B cell (primary cell): ENCODE data around the gene TMPRSS11A.

ENCODE experiments used
- EZH2 ChIP-seq: IDR thresholded peaks from 2 replicates; pipeline ENCODE4 v1.6.1; 2012; ENCODE audit warnings: borderline replicate concordance, low read depth, mild to moderate bottlenecking, moderate library complexity, low read length; ENCODE audit not compliant: insufficient read depth, poor library complexity, severe bottlenecking
- TF ChIP-seq, protein P1 (sequence below): fragments of 200-600 bp; IDR thresholded peaks from one replicate; pipeline ENCODE4 v1.8.0; 2022; ENCODE audit warnings: antibody characterized with exemption, mild to moderate bottlenecking

DNA sequence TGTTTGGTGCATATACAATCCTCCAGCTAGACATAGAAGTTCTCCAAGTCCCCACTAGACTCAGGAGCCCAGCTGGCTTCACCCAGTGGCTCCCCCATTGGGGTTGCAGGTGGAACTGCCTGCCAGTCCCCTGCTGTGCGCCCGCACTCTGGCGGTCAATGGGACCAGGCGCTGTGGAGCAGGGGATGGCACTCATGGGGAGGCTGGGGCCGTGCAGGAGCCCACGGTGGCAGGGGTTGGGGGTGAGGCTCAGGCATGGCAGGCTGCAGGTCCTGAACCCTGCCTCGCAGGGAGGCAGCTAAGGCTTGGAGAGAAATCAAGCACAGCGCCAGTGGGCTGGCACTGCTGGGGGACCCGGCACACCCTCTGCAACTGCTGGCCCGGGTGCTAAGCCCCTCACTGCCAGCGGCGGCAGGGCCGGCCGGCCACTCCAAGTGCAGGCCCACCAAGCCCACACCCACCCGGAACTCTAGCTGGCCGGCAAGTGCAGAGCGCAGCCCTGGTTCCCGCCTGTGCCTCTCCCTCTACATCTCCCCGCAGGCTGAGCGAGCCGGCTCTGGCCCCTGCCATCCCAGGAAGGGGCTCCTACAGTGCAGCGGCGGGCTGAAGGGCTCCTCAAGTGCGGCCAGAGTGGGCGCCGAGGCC lies 66.8 kb downstream of the TMPRSS11A start:
- no peak for TF ChIP-seq EZH2
- TF ChIP-seq, protein P1, sequence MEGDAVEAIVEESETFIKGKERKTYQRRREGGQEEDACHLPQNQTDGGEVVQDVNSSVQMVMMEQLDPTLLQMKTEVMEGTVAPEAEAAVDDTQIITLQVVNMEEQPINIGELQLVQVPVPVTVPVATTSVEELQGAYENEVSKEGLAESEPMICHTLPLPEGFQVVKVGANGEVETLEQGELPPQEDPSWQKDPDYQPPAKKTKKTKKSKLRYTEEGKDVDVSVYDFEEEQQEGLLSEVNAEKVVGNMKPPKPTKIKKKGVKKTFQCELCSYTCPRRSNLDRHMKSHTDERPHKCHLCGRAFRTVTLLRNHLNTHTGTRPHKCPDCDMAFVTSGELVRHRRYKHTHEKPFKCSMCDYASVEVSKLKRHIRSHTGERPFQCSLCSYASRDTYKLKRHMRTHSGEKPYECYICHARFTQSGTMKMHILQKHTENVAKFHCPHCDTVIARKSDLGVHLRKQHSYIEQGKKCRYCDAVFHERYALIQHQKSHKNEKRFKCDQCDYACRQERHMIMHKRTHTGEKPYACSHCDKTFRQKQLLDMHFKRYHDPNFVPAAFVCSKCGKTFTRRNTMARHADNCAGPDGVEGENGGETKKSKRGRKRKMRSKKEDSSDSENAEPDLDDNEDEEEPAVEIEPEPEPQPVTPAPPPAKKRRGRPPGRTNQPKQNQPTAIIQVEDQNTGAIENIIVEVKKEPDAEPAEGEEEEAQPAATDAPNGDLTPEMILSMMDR = no peak
